GM12892 (cell line): ENCODE data around the gene TET1.
"Not testable (repeated sequence)": the region's sequence is repeated elsewhere in the genome, so short reads cannot be mapped to it uniquely, and the experiment has no call there.

Source experiments
- POLR2A ChIP-seq: IDR thresholded peaks from 2 replicates; pipeline ENCODE4 v1.6.1; 2011; ENCODE audit warnings: low read depth, low read length, control low read depth
- POLR2AphosphoS5 ChIP-seq: IDR thresholded peaks from 2 replicates; pipeline ENCODE4 v1.6.1; 2011; ENCODE audit warnings: low read depth, low read length, control low read depth
- TAF1 ChIP-seq: IDR thresholded peaks from 2 replicates; pipeline ENCODE4 v1.6.1; 2011; ENCODE audit warnings: low read depth, mild to moderate bottlenecking, control low read depth, low read length, borderline replicate concordance

DNA sequence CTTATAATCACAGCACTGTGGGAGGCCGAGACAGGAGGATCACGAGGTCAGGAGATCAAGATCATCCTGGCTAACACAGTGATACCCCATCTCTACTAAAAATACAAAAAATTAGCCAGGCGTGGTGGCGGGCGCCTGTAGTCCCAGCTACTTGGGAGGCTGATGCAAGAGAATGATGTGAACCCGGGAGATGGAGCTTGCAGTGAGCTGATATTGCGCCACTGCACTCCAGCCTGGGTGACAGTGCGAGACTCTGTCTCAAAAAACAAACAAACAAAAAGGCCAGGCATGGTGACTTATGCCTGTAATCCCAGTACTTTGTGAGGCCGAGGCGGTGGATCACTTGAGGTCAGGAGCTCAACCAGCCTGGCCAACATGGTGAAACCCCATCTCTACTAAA lies 49.9 kb downstream of the TET1 start:
- TF ChIP-seq TAF1, POLR2A, POLR2AphosphoS5: not testable (repeated sequence)
